Caki2 (cell line): Measurements from ENCODE around the gene RING1. TPM values are rescaled to one million over a fixed set of nuclear protein-coding genes. Genes with fewer than 3 reads are reported as not detected.

Experiments
- DNase-seq: peaks from one replicate; pipeline ENCODE4 v3.0.0-alpha.2; 2015; ENCODE audit warnings: low read depth
- in situ Hi-C: cut with HindIII; loops from 2 replicates; pipeline ENCODE4 v1.10.0; 2016; ENCODE audit warnings: low sequenced_read_pairs, low pct_unique_long_range_greater_than_20kb, mixed read lengths
- total RNA-seq: library from RNA; depleted of rRNA; stranded (reverse); fragments of >200 nt; shearing (Covaris generic); gene quantifications from 2 replicates; pipeline ENCODE4 v1.2.3, GENCODE V29; 2014; ENCODE audit warnings: low replicate concordance; rRNA removed

RING1 gene
- total RNA-seq, 1 experiment from 2014 or later = 56.9 TPM

DNA sequence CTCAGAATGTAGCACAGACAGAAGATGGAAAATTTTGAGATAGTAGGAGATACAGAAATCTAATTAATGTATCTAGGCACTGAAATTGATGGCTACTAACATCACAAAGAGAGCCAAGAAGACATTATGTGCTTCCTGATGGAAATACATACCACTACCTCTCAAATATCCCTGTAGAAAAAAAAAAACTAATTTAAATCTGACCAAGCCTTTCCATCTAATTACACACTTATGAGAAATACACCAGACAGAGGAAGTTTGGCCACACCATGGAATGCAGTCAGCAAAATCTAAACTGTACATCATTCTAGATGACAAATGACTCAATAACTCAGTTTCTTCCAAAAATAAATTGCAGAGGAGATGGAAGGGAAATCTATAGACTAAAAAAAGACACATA lies 44.5 kb downstream of the RING1 start:
- in situ Hi-C loops = no loop called here
- no peak for DNase-seq

DNA sequence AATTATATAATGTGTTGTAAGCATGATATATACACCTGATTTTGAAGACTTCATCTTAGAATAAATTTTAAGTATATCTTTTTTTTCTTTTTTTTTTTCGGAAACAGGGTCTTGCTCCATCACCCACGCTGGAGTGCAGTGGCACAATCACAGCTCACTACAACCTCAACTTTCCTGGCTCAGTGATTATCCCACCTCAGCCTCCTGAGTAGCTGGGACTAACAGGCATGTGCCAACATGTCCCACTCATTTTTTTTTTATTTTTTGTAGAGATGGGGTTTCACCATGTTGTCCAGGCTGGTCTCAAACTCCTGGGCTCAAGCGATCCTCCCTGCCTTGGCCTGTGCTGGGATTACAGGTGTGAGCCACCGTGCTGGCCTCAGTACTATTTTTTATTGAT lies 46.3 kb downstream of the RING1 start:
- DNase-seq = no peak
- in situ Hi-C loops = no loop called here

DNA sequence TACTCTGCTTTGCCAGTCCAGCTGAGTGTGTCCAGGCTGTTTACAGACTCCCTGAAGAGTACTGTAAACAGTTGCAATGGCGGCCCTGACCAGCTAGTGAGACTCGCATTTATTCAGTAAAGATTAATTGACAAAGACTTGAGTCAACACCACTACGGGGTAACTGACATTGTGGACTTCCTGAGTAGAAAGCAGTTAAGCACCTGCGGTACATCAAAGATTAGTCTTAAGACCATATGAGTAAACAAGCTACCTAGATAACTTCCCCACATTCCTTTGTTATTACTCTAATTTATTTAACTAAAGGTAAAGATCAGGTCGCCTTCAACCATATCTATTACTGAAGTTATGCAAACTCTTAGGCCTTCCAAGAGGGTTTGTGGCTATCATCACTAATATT lies 50.7 kb downstream of the RING1 start:
- in situ Hi-C loops = no loop called here
- DNase-seq = no peak

Other genes starting within 250 kb of the RING1 start
- gene BRD2, start 239.9 kb upstream of the RING1 start, total RNA-seq = 43.7 and 62.6 TPM in 2 replicates
- not detected in 2 replicates for gene HLA-DOA, start 198.9 kb upstream of the RING1 start, total RNA-seq
- gene HLA-DPA1, start 134.9 kb upstream of the RING1 start, total RNA-seq = not detected in 2 replicates
- gene HLA-DPB1, start 132.5 kb upstream of the RING1 start, total RNA-seq = not detected in 2 replicates
- 0.20 and 1.4 TPM in 2 replicates for gene COL11A2, start 16.0 kb upstream of the RING1 start, total RNA-seq
- 25.1 and 30.0 TPM in 2 replicates for gene RXRB, start 7.8 kb upstream of the RING1 start, total RNA-seq
- gene SLC39A7, start 7.6 kb upstream of the RING1 start, total RNA-seq = 232 and 245 TPM in 2 replicates
- 41.2 and 79.7 TPM in 2 replicates for gene HSD17B8, start 3.8 kb upstream of the RING1 start, total RNA-seq
- 21.1 and 27.6 TPM in 2 replicates for gene VPS52, start 63.4 kb downstream of the RING1 start, total RNA-seq
- 3,205 and 3,207 TPM in 2 replicates for gene RPS18, start 63.6 kb downstream of the RING1 start, total RNA-seq
- not detected in 2 replicates for gene B3GALT4, start 68.6 kb downstream of the RING1 start, total RNA-seq
- gene WDR46, start 80.7 kb downstream of the RING1 start, total RNA-seq = 92.5 and 98.2 TPM in 2 replicates
- 151 and 264 TPM in 2 replicates for gene PFDN6, start 81.1 kb downstream of the RING1 start, total RNA-seq
- 38.8 and 53.7 TPM in 2 replicates for gene RGL2, start 90.4 kb downstream of the RING1 start, total RNA-seq
- gene TAPBP, start 105.6 kb downstream of the RING1 start, total RNA-seq = 132 and 145 TPM in 2 replicates
- gene ZBTB22, start 109.2 kb downstream of the RING1 start, total RNA-seq = 16.1 and 16.6 TPM in 2 replicates
- 56.5 and 59.5 TPM in 2 replicates for gene DAXX, start 114.5 kb downstream of the RING1 start, total RNA-seq
- gene KIFC1, start 183.3 kb downstream of the RING1 start, total RNA-seq = 176 and 179 TPM in 2 replicates
- gene PHF1, start 202.5 kb downstream of the RING1 start, total RNA-seq = 32.5 and 43.2 TPM in 2 replicates
- 303 and 346 TPM in 2 replicates for gene CUTA, start 209.6 kb downstream of the RING1 start, total RNA-seq
- gene SYNGAP1, start 211.6 kb downstream of the RING1 start, total RNA-seq = 0.14 TPM in 2 replicates
- 14.3 and 39.3 TPM in 2 replicates for gene ZBTB9, start 246.1 kb downstream of the RING1 start, total RNA-seq